ENCODE results near the gene THBS1.

The THBS1 gene

DNA sequence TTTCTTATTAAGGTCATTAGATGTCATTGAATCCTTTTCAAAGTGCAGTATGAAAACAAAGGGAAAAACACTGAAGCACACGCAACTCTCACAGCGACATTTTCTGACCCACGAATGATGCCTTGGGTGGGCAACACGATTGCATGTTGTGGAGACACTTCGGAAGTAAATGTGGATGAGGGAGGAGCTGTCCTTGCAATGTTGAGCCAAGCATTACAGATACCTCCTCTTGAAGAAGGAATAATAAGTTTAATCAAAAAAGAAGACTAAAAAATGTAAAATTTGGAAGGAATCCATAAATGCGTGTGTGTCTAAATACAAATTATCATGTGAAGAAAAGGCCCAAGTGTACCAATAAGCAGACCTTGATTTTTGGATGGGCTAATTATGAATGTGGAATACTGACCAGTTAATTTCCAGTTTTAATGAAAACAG, 16.9 kb downstream of the THBS1 start:
- H3K4me3 ChIP-seq (ENCODE audit: low read length) = no peak overlapping the region
- TF ChIP-seq ZNF274 (IDR thresholded peaks at IDR 0.05; ENCODE audit: low read depth, low read length) = no peak

GRCh38 chr15:39598186-39598850, 17.4 kb downstream of the THBS1 start:
- H3K4me3 ChIP-seq (ENCODE audit: low read length) = no peak overlapping the region
- no peak for TF ChIP-seq ZNF274 (IDR thresholded peaks at IDR 0.05; ENCODE audit: low read depth, low read length)

DNA sequence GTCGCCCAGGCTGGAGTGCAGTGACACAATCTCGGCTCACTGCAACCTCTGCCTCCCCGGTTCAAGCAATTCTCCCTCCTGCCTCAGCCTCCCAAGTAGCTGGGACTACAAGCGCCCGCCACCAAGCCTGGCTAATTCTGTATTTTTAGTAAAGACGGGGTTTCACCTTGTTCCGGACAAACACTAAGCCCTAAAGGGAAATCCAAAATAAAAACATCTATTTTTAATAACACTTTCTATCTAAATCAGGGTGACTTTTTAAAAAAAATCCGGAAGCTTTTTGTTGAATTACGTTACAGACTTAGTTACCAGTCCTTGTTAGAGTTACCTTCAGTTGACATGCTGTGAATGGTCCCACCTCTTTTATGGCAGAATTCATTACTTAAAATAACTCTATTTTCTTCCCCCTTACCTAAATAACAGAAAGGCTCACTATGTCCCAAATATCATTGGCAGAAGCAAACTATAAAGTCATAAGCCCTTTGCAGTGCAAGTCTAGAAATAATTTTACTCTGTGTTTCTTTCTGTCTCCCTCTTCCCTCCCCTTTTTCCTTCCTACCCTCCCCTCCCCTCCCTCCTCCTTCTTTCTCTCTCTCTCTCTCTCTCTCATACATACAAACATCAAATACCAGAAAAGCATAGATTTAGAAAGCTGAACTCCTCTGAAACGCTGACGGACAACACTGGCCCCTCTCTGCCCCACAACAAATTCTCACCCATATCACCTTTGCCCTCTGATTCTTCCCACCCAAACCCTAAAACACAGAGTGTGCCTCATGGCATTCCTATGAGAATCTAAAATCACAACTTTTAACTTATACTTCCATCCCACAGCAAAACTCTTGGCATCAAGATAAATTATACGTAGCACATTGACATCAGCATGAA, 18.3 kb downstream of the THBS1 start:
- no peak overlapping the region for H3K4me3 ChIP-seq (ENCODE audit: low read length)
- no peak for TF ChIP-seq ZNF274 (IDR thresholded peaks at IDR 0.05; ENCODE audit: low read depth, low read length)

GRCh38 chr15:39599871-39600270, 19.0 kb downstream of the THBS1 start:
- H3K4me3 ChIP-seq (ENCODE audit: low read length) = no peak overlapping the region
- TF ChIP-seq ZNF274 (IDR thresholded peaks at IDR 0.05; ENCODE audit: low read depth, low read length) = no peak

- TF ChIP-seq ZNF274 (IDR thresholded peaks at IDR 0.05; ENCODE audit: low read depth, low read length) = no peak
- H3K4me3 ChIP-seq (ENCODE audit: low read length) = no peak overlapping the region
Observed at GRCh38 chr15:39602143-39602542, 21.3 kb downstream of the THBS1 start.

DNA sequence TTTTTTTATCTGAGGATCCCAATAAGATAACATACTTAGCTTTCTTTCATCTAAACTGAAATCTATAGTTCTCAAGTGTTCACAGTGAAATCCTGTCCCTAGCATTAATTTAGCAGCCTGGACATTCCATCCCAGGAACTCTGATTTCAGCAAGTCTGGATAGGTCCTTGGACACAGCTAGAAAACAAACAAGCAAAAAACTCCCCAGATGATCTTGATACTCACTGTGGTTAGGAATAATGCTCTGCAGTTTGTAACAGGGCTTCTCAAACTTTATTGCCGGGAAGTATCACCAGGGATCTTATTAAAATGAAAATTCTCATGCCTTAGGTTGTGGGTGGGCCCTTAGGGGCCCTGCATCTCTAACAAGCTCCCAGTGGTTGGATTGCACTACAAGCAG, 24.3 kb downstream of the THBS1 start:
- no peak overlapping the region for H3K4me3 ChIP-seq (ENCODE audit: low read length)
- TF ChIP-seq ZNF274 (IDR thresholded peaks at IDR 0.05; ENCODE audit: low read depth, low read length) = no peak

DNA sequence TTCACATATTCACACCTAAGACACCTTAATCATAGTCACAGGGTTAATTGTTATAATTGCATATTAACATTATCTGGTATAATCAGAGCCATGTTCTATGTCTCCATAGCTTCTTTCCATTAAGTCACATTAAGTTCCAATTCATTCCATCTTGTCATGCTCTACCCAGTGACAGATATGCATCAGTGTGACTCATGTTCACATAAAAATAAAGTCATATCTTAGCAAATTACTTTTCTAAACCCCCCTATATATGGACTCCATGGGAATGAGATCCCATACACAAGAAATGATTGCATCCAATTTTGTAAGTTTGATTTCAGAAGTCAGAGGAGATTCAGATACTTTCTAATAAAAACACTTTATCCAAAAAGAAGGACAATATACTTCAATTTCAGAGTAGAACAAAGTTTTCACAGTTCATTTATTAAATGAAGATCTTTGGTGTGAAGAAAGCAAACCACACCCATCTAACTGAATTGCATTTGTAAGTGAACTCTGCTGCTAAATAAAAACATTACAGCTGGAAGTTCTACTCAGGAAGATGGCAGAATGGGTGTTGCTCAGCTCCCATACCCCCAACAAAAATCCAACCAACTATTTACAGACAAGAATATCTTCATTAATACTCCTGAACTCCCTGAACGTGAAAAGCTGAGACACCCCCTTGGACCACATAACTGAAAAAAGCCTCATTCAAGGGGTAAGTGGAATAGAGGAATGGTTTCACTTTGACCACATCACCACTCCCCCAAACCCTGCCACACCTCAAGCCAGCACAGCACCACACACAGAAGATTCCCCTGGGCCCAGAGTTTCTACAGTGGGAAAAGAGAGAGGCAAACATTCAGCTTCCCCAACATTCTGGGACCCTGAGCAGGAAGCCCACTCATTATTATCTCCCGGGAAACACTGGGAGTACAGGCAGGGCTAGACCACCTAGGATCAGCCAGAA, 27.6 kb downstream of the THBS1 start:
- no peak overlapping the region for H3K4me3 ChIP-seq (ENCODE audit: low read length)
- no peak for TF ChIP-seq ZNF274 (IDR thresholded peaks at IDR 0.05; ENCODE audit: low read depth, low read length)

GRCh38 chr15:39609166-39609916, 28.5 kb downstream of the THBS1 start:
- TF ChIP-seq ZNF274 (IDR thresholded peaks at IDR 0.05; ENCODE audit: low read depth, low read length) = no peak
- no peak overlapping the region for H3K4me3 ChIP-seq (ENCODE audit: low read length)

DNA sequence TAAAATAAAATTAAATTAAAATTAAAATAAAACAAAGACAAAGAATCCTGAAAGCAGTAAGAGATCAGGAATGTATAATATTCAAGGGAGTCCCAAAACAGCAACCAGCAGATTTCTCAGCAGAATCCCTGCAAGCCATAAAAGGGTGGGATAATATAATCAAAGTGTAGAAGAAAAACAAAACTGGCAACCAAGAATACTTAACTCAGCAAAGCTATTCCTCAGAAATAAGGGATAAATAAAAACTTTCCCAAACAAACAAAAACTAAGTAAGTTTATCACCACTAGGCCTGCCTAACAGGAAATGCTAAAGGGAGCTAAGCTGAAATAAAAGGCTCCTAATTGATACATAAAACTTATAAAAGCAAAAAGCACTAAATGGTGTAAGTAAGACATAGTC, 29.8 kb downstream of the THBS1 start:
- TF ChIP-seq ZNF274 (IDR thresholded peaks at IDR 0.05; ENCODE audit: low read depth, low read length) = no peak
- H3K4me3 ChIP-seq (ENCODE audit: low read length) = no peak overlapping the region

- no peak overlapping the region for H3K4me3 ChIP-seq (ENCODE audit: low read length)
- TF ChIP-seq ZNF274 (IDR thresholded peaks at IDR 0.05; ENCODE audit: low read depth, low read length) = no peak
Observed at GRCh38 chr15:39613271-39613670, 32.4 kb downstream of the THBS1 start.

DNA sequence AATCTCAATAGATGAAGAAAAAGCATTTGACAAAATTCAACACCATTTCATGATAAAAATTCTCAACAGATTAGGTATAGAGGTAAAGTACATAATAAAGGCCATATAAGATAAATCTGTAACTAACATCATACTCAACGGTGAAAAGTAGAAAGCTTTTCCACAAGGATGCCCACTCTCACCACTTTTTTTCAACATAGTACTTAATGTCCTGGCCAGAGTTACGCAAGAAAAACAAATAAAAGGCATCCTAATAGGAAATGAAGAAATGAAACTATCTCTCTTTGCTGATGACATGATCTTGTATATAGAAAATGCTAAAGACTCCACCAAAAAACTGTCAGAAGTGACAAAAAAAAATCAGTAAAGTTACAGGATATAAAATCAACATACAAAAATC, 33.0 kb downstream of the THBS1 start:
- no peak for TF ChIP-seq ZNF274 (IDR thresholded peaks at IDR 0.05; ENCODE audit: low read depth, low read length)
- H3K4me3 ChIP-seq (ENCODE audit: low read length) = no peak overlapping the region

GRCh38 chr15:39616731-39617455, 36.0 kb downstream of the THBS1 start:
- H3K4me3 ChIP-seq (ENCODE audit: low read length) = no peak overlapping the region
- TF ChIP-seq ZNF274 (IDR thresholded peaks at IDR 0.05; ENCODE audit: low read depth, low read length) = no peak
